IPS-20b (cell line): ENCODE data around the gene PAPLN.

Source experiments
- H3K27ac ChIP-seq: one replicate; pipeline ENCODE4 v1.5.1; 2013; ENCODE audit warnings: low read length
- H3K27me3 ChIP-seq: 2 replicates; pipeline ENCODE4 v1.6.1; 2013; ENCODE audit warnings: mild to moderate bottlenecking, low read length, inconsistent platforms; ENCODE audit not compliant: insufficient read depth
- H3K36me3 ChIP-seq: 2 replicates; pipeline ENCODE4 v1.6.1; 2013; ENCODE audit warnings: low read depth, mild to moderate bottlenecking, inconsistent platforms, low read length, moderate library complexity; ENCODE audit not compliant: insufficient read depth
- H3K4me1 ChIP-seq: 2 replicates; pipeline ENCODE4 v1.6.1; 2013; ENCODE audit warnings: mild to moderate bottlenecking, control low read depth, inconsistent platforms, low read length, moderate library complexity; ENCODE audit not compliant: insufficient read depth
- H3K4me3 ChIP-seq: 2 replicates; pipeline ENCODE4 v1.5.1; 2013; ENCODE audit warnings: mild to moderate bottlenecking, low read length, inconsistent platforms
- H3K9ac ChIP-seq: 2 replicates; pipeline ENCODE4 v1.6.1; 2013; ENCODE audit warnings: low read depth, mild to moderate bottlenecking, inconsistent platforms, low read length, moderate library complexity
- H3K9me3 ChIP-seq: 2 replicates; pipeline ENCODE4 v1.6.1; 2013; ENCODE audit warnings: mild to moderate bottlenecking, low read depth, low read length, inconsistent platforms; ENCODE audit not compliant: insufficient read depth

PAPLN gene

DNA sequence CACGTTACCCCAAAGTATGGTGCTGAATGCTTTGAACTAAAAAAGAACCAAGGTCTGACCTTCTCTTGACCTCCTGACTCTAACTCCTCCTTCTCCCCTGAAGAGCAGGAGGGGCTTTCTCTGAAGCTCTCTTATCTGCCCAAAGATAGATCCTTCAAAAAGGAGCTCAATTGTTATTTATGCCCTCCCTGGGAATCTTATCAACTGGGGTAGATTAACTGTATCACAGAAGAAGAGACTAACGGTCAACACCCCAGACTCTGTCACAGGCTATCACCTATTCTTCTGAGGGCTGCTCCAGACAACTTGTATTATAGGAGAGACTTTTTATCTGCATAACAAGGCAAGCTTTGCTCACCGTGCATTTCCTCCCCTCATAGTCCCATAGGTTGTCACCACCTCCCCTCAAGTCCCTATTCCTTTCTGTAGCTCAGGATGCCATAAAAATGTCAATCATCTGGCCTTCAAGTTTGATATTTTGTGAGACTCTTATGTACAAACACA is 86.6 kb downstream of the PAPLN start:
- Histone ChIP-seq H3K27me3 (no peaks in the 10 kb centered on the region), H3K36me3 (peaks cover 5% of the 10 kb centered on the region; the same call in 1 of the 2 replicates), H3K4me3 (no peak overlapping the region), H3K9ac (no peak overlapping the region), H3K9me3 (no peaks in the 10 kb centered on the region), H3K27ac (no peak overlapping the region), H3K4me1 (peaks cover 6% of the 10 kb centered on the region; the same call in 1 of the 2 replicates)
